Left renal pelvis (tissue), 4 donors: ENCODE results near the gene UBL5. TPM values are rescaled to one million over a fixed set of nuclear protein-coding genes. Genes with fewer than 3 reads are reported as not detected.
"Not testable (repeated sequence)": the region's sequence is repeated elsewhere in the genome, so short reads cannot be mapped to it uniquely, and the experiment has no call there.

Source experiments
- DNase-seq, 4 donors: peaks; one replicate each; pipeline ENCODE4 v3.0.0-alpha.2; 2013; ENCODE audit warnings: low read depth in 4 of 4, low spot score in 3 of 4
- polyA plus RNA-seq, 4 donors: library from polyadenylated mRNA; unstranded; fragments of 120-200 nt; gene quantifications; one replicate each; pipeline ENCODE4 v1.2.1, GENCODE V29; 2013; ENCODE audit not compliant: insufficient read length in 4 of 4

The UBL5 gene
- polyA plus RNA-seq = 100 to 1,000 TPM; 217 to 297 (median 282) TPM

DNA sequence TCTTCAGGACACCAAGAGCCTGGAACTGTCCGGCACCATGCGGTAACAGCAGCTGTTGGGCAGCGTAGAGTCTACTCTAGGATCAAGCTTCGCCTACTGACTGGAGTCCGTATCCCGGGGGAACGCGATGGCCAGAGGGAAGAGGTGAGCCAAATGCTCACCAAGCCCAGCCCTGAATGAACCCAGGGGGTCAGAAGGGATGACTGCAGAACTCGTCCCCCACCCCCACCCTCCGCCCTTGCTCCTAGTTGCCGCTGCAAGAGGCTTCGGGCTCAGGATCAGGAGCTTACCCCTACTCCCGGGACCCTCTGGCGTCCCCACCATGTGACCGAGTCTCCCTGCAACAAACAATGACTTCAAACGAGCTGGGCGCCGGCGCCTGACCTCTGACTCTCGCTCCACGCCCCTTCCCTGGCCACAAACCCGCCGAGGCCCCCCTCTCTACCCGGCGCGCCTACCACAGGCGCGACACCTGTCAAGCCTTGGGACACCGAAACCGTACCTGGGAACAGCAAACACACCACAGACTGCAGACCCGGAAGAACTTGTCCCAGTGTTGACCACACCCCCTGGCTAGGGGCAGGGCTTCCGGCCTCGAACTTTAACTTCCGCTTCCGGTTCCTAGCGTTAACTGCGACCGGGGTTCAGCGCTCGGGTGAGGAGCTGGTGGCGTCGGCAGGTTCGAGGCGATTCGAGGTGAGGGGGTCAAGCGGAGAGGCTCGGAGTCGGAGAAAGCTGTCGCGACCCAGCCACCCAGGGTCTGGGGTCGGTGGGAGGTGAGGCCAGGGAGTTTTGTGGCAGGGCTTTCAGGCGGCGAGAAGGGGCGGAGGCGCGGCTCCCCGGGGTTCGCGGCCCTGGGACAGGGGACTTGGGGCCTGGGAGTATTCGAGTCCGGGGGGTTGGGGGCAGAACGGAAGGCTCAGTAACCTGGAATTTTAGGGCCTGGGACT, at the start of gene UBL5:
Gene UBL5, plus strand, starts transcription at position 630 of the 950 bp plus-strand sequence. CDS start 420 bp downstream, outside the sequence.
- peak; percentile 75 to 85 (median 76) for DNase-seq

- DNase-seq = no peak
These were observed 45.4 kb upstream of the UBL5 start for GRCh38 chr19:9782338-9782737.

DNA sequence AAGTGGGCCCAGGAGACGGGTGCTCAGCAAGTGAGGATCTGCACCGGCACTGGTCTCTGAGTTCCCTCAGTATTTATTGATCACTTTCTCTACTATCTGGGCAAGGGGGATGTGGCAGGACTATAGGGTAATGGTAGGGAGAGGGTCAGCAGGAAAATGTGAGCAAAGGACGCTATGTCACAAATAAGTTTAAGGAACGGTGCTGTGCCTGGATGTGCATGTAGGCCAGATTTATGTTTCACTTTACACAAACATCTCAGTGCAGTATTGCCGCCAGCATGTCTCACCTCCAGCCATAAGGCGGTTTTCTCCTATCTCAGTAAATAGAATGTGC, 43.6 kb upstream of the UBL5 start:
- DNase-seq = not testable (repeated sequence)

DNA sequence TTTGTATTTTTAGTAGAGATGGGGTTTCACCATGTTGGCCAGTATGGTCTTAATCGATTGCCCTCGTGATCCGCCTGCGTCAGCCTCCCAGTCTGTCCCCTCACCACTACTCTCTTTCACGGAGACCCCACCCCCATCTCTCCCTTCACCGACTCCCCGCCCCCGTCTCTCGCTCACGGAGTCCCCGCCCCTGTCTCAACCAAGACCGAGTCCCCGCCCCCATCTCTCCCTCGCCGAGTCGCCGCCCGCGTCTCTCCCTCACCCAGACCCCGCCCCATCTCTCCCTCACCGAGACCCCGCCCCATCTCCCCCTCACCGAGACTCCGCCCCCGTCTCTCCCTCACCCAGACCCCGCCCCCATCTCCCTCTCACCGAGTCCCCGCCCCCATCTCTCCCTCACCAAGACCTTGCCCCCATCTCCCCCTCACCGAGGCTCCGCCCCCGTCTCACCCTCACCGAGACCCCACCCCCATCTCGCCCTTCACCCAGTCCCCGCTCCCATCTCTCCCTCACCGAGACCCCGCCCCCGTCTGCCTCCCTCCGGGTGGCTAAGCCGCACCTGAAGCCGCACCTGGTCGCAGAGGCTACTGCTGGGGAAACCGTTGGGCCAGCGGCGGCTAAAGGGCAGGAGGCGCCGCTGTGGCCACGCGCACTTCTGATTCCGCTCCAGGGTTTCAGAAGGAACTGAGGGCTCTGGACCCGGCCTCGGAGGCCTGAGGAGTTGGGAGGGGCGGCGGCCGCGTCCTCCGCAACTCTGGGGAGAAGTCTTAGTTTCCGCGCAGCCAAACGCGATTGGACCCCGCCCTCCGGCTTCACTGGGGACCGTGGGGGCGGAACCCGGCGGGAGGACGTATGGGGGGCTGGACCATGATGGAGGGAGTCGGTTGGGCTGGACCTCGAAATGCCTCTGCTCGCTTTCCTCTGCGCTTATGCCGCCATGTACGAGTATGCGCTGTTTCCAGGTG, 42.1 kb upstream of the UBL5 start:
- DNase-seq = peak; percentile 92 to 95 (median 94)

DNA sequence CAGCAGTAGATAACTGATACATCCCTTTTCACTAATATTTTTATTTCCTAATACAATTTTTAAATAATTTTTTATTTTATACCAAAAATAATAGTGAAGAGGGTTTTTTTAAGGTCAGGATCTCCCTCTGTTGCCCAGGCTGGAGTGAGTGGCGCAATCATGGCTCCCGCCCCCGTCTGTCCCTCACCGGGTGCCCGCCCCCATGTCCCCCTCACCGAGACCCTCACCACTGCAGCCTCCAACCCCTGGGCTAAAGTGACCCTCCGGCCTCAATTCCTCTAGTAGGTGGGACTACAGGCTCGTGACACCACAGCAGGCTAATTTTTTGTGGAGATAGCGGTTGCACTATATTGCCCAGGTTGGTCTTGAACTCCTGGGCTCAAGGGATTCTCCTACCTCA, 41.4 kb upstream of the UBL5 start:
- no peak for DNase-seq

DNA sequence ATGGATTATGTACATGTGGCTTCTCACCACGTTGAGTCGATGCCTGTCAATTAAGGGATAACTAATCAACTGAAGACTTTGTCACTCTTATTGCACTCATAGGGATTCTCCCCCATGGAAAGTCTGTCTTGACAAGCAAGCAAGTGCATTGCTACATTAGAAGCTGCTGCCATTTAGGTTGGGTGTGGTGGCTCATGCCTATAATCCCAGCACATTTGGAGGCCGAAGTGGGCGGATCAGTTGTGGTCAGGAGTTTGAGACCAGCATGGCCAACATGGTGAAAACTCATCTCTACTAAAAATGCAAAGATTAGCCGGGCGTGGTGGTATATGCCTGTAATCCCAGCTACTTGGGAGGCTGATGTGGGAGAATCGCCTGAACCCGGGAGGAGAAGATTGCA, 40.9 kb upstream of the UBL5 start:
- no peak for DNase-seq

DNA sequence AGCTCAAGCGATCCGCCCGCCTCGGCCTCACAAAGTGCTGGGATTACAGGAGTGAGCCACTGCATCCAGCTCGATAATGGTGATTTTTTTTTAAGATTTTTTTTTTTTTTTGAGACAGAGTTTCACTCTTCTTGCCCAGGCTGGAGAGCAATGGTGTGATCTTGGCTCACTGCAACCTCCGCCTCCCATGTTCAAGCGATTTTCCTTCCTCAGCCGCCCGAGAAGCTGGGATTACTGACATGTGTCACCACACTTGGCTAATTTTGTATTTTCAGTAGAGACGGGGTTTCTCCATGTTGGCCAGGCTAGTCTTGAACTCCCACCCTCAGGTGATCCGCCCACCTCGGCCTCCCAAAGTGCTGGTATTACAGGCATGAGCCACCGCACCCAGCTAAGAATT, 39.1 kb upstream of the UBL5 start:
- DNase-seq = not testable (repeated sequence)

DNA sequence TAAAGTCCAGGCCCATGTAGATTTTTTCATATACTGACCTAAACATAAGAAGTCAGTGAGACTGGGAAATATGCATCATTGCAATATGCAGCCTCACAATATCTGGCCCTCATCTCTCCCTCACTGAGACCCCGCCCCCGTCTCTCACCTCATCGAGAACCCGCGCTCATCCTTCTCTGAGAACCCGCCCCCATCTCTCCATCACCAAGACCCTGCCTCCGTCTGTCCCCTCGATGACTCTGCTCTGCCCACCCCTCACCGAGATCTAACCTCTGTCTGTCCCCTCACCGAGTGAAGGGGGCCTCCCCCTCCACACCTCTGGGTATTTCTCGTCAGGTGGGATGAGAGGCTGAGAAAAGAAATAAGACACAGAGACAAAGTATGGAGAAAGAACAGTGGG, 38.7 kb upstream of the UBL5 start:
- no peak for DNase-seq

GRCh38 chr19:9789579-9789978, 38.1 kb upstream of the UBL5 start:
- not testable (repeated sequence) for DNase-seq

GRCh38 chr19:9791073-9791367, 36.7 kb upstream of the UBL5 start:
- not testable (repeated sequence) for DNase-seq

DNA sequence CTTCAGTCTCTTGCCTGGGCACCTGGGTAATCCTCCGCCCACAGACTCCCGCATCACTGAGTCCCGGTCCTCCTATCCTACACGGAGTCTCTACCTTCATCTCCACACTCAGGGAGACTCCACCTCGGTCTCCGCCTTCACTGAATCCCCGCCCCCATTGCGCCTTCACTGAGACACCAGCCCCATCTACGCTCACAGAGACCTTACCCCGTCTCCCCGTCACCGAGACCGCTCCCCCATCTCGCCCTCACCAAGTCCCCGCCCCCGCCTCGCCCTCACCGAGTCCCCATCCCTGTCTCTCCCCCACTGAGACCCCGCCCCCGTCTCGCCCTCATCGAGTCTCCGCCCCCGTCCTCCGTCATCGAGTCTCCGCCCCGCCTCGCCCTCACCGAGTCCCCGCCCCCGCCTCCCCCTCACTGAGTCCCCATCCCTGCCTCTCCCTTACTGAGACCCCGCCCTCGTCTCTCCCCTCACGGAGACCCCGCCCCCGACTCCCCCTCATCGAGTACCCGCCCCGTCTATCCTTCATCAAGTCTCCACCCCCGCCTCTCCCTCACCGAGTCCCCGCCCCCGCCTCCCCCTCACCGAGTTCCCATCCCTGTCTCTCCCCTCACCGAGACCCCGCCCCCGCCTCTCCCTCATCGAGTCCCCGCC, 36.0 kb upstream of the UBL5 start:
- peak in 3 of 4 donors; percentile 91 for DNase-seq

DNA sequence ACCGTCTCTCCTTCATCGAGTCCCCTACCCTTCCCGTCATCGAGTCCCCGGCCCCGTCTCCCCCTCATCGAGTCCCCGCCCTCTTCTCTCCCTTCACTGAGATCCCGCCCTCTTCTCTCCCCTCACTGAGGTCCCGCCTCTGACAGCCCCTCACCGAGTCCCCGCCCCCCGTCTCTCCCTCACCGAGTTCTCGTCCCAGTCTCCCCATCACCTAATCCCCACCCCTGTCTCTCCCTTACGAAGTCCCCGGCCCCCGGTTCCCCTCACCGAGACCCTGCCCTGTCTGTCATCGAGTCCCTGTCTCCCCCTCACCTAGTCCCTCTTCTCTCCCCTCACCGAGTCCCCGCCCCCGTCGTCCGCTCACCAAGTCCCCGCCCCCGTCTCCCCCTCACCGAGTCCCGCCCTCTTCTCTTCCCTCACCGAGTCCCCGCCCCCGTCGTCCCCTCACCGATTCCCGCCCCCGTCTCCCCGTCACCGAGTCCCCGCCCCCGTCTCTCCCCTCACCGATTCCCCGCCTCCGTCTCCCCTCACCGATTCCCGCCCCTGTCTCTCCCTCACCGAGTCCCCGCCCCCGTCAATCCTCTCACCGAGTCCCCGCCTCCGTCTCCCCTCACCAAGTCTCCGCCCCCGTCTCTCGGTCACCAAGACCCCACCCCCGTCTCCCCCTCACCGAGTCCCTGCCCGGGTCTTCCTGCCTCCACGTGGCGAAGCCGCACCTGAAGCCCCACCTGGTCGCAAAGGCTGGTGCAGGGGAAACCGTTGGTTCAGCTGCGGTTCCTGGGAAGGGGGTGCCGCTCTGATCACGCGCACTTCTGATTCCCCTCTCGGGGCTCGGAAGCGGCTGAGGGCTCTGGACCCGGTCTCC, 35.3 kb upstream of the UBL5 start:
- DNase-seq = peak; percentile 89 to 95 (median 91)

DNA sequence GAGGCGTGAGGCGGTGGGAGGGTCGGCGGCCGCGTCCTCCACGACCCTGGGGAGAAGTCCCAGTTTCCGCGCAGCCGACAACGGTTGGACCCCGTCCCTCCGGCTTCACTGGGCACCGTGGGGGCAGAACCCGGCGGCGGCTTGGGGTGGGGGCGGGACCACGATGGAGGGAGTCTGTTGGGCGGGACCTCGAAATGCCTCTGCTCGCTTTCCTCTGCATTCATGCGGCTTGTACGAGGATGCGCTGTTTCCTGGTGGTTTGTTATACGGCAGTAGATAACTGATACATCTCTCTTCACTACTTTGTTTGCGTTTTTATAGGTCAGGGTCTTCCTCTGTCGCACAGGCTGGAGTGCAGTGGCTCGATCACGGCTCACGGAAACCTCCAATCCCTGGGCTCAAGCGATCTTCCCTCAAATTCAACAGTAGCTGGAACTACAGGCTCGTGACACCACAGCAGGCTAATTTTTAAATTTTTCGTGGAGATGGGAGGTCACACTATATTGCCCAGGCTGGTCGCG, 34.6 kb upstream of the UBL5 start:
- DNase-seq = no peak

DNA sequence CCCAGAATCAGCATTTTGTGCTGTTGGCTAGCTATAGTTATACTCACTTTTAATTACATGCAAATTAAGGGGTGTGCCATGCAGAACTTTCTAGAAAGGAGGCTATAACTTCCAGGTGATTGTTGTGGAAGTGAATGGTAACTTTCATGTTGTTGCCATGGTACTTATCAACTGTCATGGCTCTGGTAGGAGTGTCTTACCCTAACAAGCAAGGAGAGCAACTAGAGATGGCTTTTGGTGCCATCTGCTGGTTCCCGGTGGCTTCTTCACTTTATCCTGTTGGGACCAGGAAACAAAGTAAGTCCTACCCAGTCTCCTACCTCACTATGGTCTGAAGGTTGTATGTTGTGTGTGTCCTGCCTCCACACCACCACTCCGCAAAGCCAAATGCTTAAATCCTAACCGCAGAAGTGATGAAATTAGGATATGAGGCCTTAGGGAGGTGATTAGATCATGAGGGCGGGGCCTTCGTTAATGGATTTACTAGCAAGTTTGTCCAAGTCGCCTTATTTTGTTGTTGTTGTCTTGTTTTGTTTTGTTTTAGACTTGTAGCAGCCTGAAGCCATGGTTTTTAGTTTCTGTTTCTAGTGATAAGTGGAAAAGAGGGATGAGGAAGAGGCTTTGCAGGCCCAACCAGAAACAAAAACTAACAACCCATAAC, 31.5 kb upstream of the UBL5 start:
- DNase-seq = peak in 3 of 4 donors; percentile 67 to 75 (median 67)

DNA sequence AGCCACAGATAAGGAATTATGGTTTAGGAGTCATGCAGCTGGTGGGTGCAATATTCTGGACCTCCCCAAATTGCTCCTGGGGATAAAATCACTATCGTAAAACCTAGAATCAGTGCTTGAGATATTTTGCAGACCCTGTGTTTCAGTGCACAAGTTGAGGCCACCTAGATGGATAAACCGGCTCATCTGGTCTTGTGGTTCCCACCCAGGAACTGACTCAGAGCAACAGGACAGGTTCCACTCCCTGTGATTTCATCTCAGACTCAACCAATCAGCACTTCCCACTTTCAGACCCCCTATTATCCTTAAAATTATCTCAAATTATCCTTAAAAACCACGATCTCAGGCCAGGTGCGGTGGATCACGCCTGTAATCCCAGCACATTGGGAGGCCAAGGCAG, 29.8 kb upstream of the UBL5 start:
- DNase-seq = no peak

DNA sequence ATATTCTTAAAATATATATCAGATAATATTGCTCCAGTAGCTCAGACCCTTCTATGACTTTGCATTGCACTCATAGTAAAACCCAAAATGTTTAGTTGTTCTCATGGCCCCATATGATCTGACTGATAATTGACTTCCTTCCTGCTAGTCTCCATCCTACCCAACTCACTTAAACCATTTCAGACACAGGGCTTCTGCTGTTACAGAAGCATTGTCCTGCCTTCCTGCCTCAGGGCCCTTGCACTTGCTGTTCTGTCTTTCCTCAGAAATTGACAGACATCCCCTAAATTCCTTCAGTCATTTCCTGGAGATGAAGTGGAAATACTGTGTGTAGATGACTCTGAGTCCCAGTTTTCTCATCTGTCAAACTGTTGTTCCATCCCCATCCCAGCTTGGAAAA, 28.6 kb upstream of the UBL5 start:
- no peak for DNase-seq

DNA sequence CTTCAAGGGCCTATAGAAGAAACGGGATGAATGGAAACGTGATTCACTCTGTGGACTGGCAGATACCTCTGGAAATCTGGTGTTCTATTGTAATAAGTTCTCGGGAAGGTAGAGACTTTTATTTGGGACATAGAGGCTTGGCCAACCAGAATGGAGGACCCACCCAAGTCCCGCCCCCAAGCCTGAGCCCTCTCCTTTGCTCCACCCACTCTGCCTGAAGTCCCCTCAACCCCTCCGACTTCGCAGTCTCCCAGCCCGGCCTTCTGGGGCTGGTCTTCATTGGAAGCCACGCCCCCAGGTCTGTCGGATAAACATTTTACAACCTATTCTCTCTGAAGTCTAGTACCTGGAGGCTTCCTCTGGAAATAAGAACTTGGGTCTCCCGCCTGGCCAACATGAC, 25.7 kb upstream of the UBL5 start:
- DNase-seq = no peak

GRCh38 chr19:9806803-9807202, 20.9 kb upstream of the UBL5 start:
- DNase-seq = no peak
